Nephron progenitor cell (in vitro differentiated cells): ENCODE results near the gene SPANXC.

ENCODE experiments used
- DNase-seq: peaks from one replicate; pipeline ENCODE4 v3.0.0; 2021
- H3K27ac Mint-ChIP-seq: 2 replicates; pipeline ENCODE4 v1.8.0; 2021; ENCODE audit warnings: mild to moderate bottlenecking, moderate library complexity, mixed read lengths
- H3K27me3 Mint-ChIP-seq: 2 replicates; pipeline ENCODE4 v1.8.0; 2021; ENCODE audit warnings: mild to moderate bottlenecking, low read depth, mixed read lengths; ENCODE audit not compliant: poor library complexity
- H3K36me3 Mint-ChIP-seq: 2 replicates; pipeline ENCODE4 v1.8.0; 2021; ENCODE audit warnings: low read depth, mixed read lengths
- H3K4me1 Mint-ChIP-seq: 2 replicates; pipeline ENCODE4 v1.8.0; 2021; ENCODE audit warnings: mixed read lengths
- H3K4me3 Mint-ChIP-seq: 2 replicates; pipeline ENCODE4 v1.8.0; 2021; ENCODE audit warnings: mild to moderate bottlenecking, moderate library complexity, mixed read lengths
- H3K9me3 Mint-ChIP-seq: 2 replicates; pipeline ENCODE4 v1.8.0; 2021; ENCODE audit warnings: mild to moderate bottlenecking, moderate library complexity, mixed read lengths
- TF ChIP-seq, protein P1 (sequence below): fragments of 200-600 bp; sonication (generic); IDR thresholded peaks from 2 replicates; pipeline ENCODE4 v1.5.0; 2021; ENCODE audit warnings: antibody characterized with exemption

Gene SPANXC

DNA sequence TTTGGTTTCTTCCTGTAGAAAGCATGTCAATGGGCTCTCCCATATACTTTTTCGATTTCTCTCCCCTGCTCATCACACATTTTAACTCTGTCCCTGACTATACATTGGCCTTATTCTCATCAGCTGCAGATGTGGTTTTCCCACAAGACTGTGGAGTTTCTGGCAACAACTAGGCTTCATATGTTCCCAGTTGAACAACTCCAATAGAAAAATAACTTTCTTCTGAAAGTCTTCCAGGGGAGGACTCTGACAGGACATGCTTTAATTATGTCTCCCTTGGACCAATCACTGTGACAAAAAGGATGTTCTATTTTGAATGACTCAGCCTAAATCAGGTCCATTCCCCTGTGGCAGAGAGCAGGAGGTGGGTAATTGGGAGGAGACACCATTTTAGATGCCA is 28.1 kb downstream of the SPANXC start:
- no peak overlapping the region for H3K4me3 Mint-ChIP-seq
- H3K9me3 Mint-ChIP-seq, result peaks cover 45% of the 10 kb centered on the region
- no peaks in the 10 kb centered on the region for H3K4me1 Mint-ChIP-seq
- no peaks in the 10 kb centered on the region for H3K27me3 Mint-ChIP-seq
- DNase-seq, result no peak
- H3K36me3 Mint-ChIP-seq, result no peaks in the 10 kb centered on the region
- TF ChIP-seq, protein P1, sequence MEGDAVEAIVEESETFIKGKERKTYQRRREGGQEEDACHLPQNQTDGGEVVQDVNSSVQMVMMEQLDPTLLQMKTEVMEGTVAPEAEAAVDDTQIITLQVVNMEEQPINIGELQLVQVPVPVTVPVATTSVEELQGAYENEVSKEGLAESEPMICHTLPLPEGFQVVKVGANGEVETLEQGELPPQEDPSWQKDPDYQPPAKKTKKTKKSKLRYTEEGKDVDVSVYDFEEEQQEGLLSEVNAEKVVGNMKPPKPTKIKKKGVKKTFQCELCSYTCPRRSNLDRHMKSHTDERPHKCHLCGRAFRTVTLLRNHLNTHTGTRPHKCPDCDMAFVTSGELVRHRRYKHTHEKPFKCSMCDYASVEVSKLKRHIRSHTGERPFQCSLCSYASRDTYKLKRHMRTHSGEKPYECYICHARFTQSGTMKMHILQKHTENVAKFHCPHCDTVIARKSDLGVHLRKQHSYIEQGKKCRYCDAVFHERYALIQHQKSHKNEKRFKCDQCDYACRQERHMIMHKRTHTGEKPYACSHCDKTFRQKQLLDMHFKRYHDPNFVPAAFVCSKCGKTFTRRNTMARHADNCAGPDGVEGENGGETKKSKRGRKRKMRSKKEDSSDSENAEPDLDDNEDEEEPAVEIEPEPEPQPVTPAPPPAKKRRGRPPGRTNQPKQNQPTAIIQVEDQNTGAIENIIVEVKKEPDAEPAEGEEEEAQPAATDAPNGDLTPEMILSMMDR, result no peak
- H3K27ac Mint-ChIP-seq, result no peak overlapping the region

- TF ChIP-seq, protein P1, result no peak
- H3K27ac Mint-ChIP-seq, result no peak overlapping the region
- no peak overlapping the region for H3K4me3 Mint-ChIP-seq
- no peak for DNase-seq
- peaks cover 69% of the 10 kb centered on the region for H3K9me3 Mint-ChIP-seq
- no peaks in the 10 kb centered on the region for H3K4me1 Mint-ChIP-seq
- no peaks in the 10 kb centered on the region for H3K27me3 Mint-ChIP-seq
- no peaks in the 10 kb centered on the region for H3K36me3 Mint-ChIP-seq
Measured at GRCh38 chrX:141201962-141202361, 40.4 kb downstream of the SPANXC start.
